ENCODE measurements around the gene LEP.
"Not testable (repeated sequence)": the region's sequence is repeated elsewhere in the genome, so short reads cannot be mapped to it uniquely, and the experiment has no call there.

LEP gene

GRCh38 chr7:128231677-128232076 lies 9.4 kb upstream of the LEP start:
- no peak overlapping the region for H3K4me3 ChIP-seq (ENCODE audit: low read length)
- no peak for DNase-seq (ENCODE audit: low read depth)

GRCh38 chr7:128233471-128233870 lies 7.6 kb upstream of the LEP start:
- peak; percentile 46 for DNase-seq (ENCODE audit: low read depth)
- H3K4me3 ChIP-seq (ENCODE audit: low read length), result no peak overlapping the region
- no peak for TF ChIP-seq CTCF (IDR thresholded peaks at IDR 0.05; ENCODE audit: insufficient read depth, low read depth, low read length, missing control alignments)

More at GRCh38 chr7:128231677-128232076, 9.4 kb upstream of the LEP start:
- no peak for TF ChIP-seq CTCF (IDR thresholded peaks at IDR 0.05; ENCODE audit: insufficient read depth, low read depth, low read length, missing control alignments)

DNA sequence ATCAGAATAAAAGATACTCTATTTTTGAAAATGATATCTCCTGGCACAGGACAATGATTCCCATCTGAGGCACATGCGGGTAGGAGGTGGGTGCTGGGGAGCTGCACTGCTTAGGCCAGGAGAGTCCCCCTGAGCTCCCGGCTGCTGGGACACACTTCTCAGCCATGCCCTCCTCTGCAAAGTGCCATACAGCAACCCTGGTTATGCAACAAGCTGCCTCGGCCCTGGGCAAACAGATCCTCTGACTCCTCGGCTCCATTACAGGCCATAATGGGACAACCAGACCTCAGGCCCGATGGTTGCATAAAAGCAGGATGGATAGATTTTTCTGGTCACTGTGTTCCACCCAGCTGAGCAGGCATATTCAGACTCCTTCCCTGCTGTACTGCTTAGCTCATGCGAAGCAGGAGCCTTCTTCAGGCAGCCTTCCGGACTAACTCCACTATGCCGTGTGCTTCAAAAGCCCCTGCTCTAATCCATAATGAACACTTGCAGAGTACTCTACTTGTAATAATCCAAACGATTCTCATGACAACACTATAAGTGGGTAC lies 6.5 kb upstream of the LEP start:
- no peak for TF ChIP-seq CTCF (IDR thresholded peaks at IDR 0.05; ENCODE audit: insufficient read depth, low read depth, low read length, missing control alignments)
- H3K4me3 ChIP-seq (ENCODE audit: low read length), result no peak overlapping the region
- no peak for DNase-seq (ENCODE audit: low read depth)

- no peak for TF ChIP-seq CTCF (IDR thresholded peaks at IDR 0.05; ENCODE audit: insufficient read depth, low read depth, low read length, missing control alignments)
- DNase-seq (ENCODE audit: low read depth), result no peak
- no peak overlapping the region for H3K4me3 ChIP-seq (ENCODE audit: low read length)
Observed at GRCh38 chr7:128235471-128235870, 5.6 kb upstream of the LEP start.

DNA sequence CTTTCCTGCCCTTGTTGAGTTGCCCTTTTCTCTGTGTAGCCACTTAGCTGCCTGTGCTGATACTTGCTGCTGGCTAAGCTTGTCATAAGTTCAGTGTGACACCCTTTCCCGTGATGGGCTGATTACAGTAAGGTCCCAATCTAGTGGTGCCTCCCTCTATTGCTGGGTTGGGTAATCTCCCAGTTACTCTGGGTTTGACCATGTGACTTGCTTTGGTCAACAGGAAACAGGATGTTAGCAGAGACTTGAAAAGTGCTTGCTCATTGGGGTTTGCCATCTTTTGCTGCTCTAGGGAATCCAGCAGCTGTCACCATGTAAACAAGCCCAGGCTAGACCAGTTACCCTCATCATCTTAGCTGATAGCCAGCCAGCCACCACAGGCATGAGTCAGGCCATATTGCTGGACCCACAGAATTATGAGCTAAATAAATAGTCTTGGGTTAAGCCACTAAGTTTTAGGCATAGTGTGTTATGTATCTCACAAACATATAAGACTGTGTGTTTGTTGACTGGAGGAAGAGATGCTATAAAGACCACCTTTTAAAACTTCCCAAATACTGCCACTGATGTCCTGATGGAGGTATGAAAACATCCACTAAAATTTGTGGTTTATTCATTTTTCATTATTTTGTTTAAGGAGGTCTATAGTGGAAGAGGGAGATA lies 4.0 kb upstream of the LEP start:
- H3K4me3 ChIP-seq (ENCODE audit: low read length), result no peak overlapping the region
- peak; percentile 98 for DNase-seq (ENCODE audit: low read depth)
- TF ChIP-seq CTCF (IDR thresholded peaks at IDR 0.05; ENCODE audit: insufficient read depth, low read depth, low read length, missing control alignments), result no peak

GRCh38 chr7:128239146-128239545 lies 1.9 kb upstream of the LEP start:
- not testable (repeated sequence) for H3K4me3 ChIP-seq (ENCODE audit: low read length); DNase-seq (ENCODE audit: low read depth)

GRCh38 chr7:128242661-128243060 lies 1.6 kb downstream of the LEP start:
- TF ChIP-seq CTCF (IDR thresholded peaks at IDR 0.05; ENCODE audit: insufficient read depth, low read depth, low read length, missing control alignments), result no peak
- no peak overlapping the region for H3K4me3 ChIP-seq (ENCODE audit: low read length)
- no peak for DNase-seq (ENCODE audit: low read depth)

Data from epithelial cell of esophagus (primary cell).